ENCODE results near the gene ELK3. TPM values are rescaled to one million over a fixed set of nuclear protein-coding genes. Genes with fewer than 3 reads are reported as not detected.
A peak's percentile ranks its signal among the peaks of the same experiment; 100 is the strongest.

The ELK3 gene
- total and polyA plus RNA-seq, 7 donors: 2.3 to 23.8 (median 15.7) TPM

DNA sequence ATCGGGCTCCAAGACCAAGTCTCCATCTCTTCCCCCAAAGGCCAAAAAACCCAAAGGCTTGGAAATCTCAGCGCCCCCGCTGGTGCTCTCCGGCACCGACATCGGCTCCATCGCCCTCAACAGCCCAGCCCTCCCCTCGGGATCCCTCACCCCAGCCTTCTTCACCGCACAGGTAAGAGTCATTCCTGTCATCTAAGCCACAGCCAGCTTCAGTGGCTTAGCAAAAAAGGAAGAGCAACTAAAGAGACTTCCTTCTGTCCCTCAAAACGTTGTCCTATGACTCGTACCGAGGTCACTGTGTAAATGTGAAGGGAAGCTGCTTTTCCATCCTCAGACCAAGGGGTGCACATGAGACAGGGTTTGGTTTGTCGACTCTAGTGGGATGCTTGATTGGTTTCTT lies 53.4 kb downstream of the ELK3 start:
- H3K4me1 ChIP-seq: peaks cover 0 to 30% (median 23%) of the 10 kb centered on the region in 4 donors
- DNase-seq: no peak
- TF ChIP-seq POLR2A (IDR thresholded peaks at IDR 0.05) (no peak), CTCF (IDR thresholded peaks at IDR 0.05) (no peak), POLR2AphosphoS5 (IDR thresholded peaks at IDR 0.05) (no peak), EP300 (IDR thresholded peaks at IDR 0.05) (no peak)
- no peaks in the 10 kb centered on the region for H3K9me3 ChIP-seq
- intact Hi-C loops (cut with DNase I): no loop called here
- H3K4me3 ChIP-seq: no peak overlapping the region
- H3K36me3 ChIP-seq: peaks cover 5 to 33% (median 11%) of the 10 kb centered on the region in 4 donors
- H3K27ac ChIP-seq: peak overlapping the region in 2 of 4 donors; percentile 70 to 74
- 90 to 92% methylated on average over 13 of the region's 13 CpGs for WGBS, 2 donors
- H3K27me3 ChIP-seq: no peaks in the 10 kb centered on the region

GRCh38 chr12:96248136-96248931 lies 54.2 kb downstream of the ELK3 start:
- DNase-seq: no peak
- no peak overlapping the region for H3K4me3 ChIP-seq
- peaks cover 5 to 33% (median 11%) of the 10 kb centered on the region in 4 donors for H3K36me3 ChIP-seq
- peak overlapping the region in 3 of 4 donors; percentile 30 to 74 (median 70) for H3K27ac ChIP-seq
- no peaks in the 10 kb centered on the region for H3K9me3 ChIP-seq
- H3K27me3 ChIP-seq: no peaks in the 10 kb centered on the region
- WGBS, 2 donors: 93% methylated on average over 17 of the region's 17 CpGs
- TF ChIP-seq EP300 (IDR thresholded peaks at IDR 0.05): no peak
- H3K4me1 ChIP-seq: peaks cover 0 to 27% (median 20%) of the 10 kb centered on the region in 4 donors
- intact Hi-C loops (cut with DNase I): no loop called here

- no peak overlapping the region for H3K4me3 ChIP-seq
- TF ChIP-seq EP300 (IDR thresholded peaks at IDR 0.05): peak in 2 of 4 donors; percentile 17 to 86
- TF ChIP-seq POLR2AphosphoS5 (IDR thresholded peaks at IDR 0.05): peak; percentile 29 to 76 (median 60)
- TF ChIP-seq CTCF (IDR thresholded peaks at IDR 0.05): no peak
- H3K9me3 ChIP-seq: no peaks in the 10 kb centered on the region
- WGBS, 2 donors: 85 to 90% methylated on average over 16 of the region's 16 CpGs
- peaks cover 5 to 33% (median 11%) of the 10 kb centered on the region in 4 donors for H3K36me3 ChIP-seq
- H3K4me1 ChIP-seq: peaks cover 0 to 28% (median 20%) of the 10 kb centered on the region in 4 donors
- DNase-seq: peak; percentile 91
- peak overlapping the region; percentile 30 to 74 (median 66) for H3K27ac ChIP-seq
- intact Hi-C loops (cut with DNase I): no loop called here
- no peaks in the 10 kb centered on the region for H3K27me3 ChIP-seq
Observed at GRCh38 chr12:96249196-96250118, 55.3 kb downstream of the ELK3 start.

GRCh38 chr12:96250119-96250685 lies 56.0 kb downstream of the ELK3 start:
- WGBS, 2 donors: 92 to 96% methylated on average over 7 of the region's 7 CpGs
- no peak for DNase-seq
- Histone ChIP-seq H3K9me3 (no peaks in the 10 kb centered on the region), H3K4me1 (peaks cover 0 to 36% (median 20%) of the 10 kb centered on the region in 4 donors), H3K4me3 (no peak overlapping the region), H3K27ac (peak overlapping the region in 3 of 4 donors; percentile 30 to 74 (median 70)), H3K27me3 (no peaks in the 10 kb centered on the region), H3K36me3 (peaks cover 5 to 33% (median 11%) of the 10 kb centered on the region in 4 donors)
- intact Hi-C loops (cut with DNase I): no loop called here
- TF ChIP-seq POLR2AphosphoS5 (IDR thresholded peaks at IDR 0.05) (no peak), POLR2A (IDR thresholded peaks at IDR 0.05) (no peak), EP300 (IDR thresholded peaks at IDR 0.05) (no peak), CTCF (IDR thresholded peaks at IDR 0.05) (no peak)
